Body of pancreas (tissue), 4 donors: ENCODE measurements around the gene P3H2. TPM values are rescaled to one million over a fixed set of nuclear protein-coding genes. Genes with fewer than 3 reads are reported as not detected.

Experiments
- ATAC-seq: fragments of 150-250 bp; one replicate; pipeline ENCODE4 v1.9.1; 2016
- DNase-seq, 4 donors: peaks; one replicate each; pipeline ENCODE4 v3.0.0-alpha.2; 2019
- H3K27ac ChIP-seq, 4 donors: fragments of 200-600 bp; sonication (generic); 1 replicate in 3 of 4; 2 replicates in 1 of 4; pipeline versions ENCODE4 v1.5.1 to v1.6.1; 2016 to 2019; ENCODE audit warnings: mild to moderate bottlenecking in 1 of 4, mixed read lengths in 1 of 4, moderate library complexity in 1 of 4
- H3K27me3 ChIP-seq, 2 donors: fragments of 200-600 bp; sonication (generic); one replicate each; pipeline ENCODE4 v1.6.0; 2016; ENCODE audit warnings: mild to moderate bottlenecking in 1 of 2
- H3K36me3 ChIP-seq, 2 donors: fragments of 200-600 bp; sonication (generic); replicated peaks in 1 of 2; 2 replicates each; pipeline ENCODE4 v1.5.1; 2016; ENCODE audit warnings: low read depth in 2 of 2; ENCODE audit not compliant: insufficient read depth in 1 of 2
- H3K4me1 ChIP-seq: fragments of 200-600 bp; sonication (generic); one replicate; pipeline ENCODE4 v1.6.0; 2016
- H3K4me3 ChIP-seq, 2 donors: fragments of 200-600 bp; sonication (generic); 1 replicate in 1 of 2; 2 replicates in 1 of 2; pipeline ENCODE4 v1.5.1; 2016 to 2019
- H3K9me3 ChIP-seq, 3 donors: fragments of 200-600 bp; sonication (generic); 1 replicate in 2 of 3; 2 replicates in 1 of 3; pipeline ENCODE4 v1.5.1; 2016
- POLR2A ChIP-seq, 3 donors: fragments of 450-650 bp; IDR thresholded peaks; one replicate each; pipeline ENCODE4 v1.6.1; 2016; ENCODE audit warnings: antibody characterized with exemption in 3 of 3, mild to moderate bottlenecking in 2 of 3
- WGBS, 2 donors: methylation state at CpG; one replicate each; pipeline ENCODE4 v1.1.5; 2017; 5-methylcytosine and 5-hydroxymethylcytosine counted together
- intact Hi-C: fragments of 100-400 bp; cut with DNase I; formaldehyde crosslinking; loops from one replicate; pipeline ENCODE4 v1.15.1; 2023
- total RNA-seq, 2 donors: library from RNA; depleted of rRNA; stranded (reverse); fragments of >200 nt; gene quantifications; one replicate each; pipeline ENCODE4 v1.1.0, GENCODE V29; 2016
- TF ChIP-seq, protein P1 (sequence below), 7 experiments: fragments of 450-650 bp in 4 of 7; fragments of 200-600 bp in 3 of 7; sonication (generic) in 3 of 7; IDR thresholded peaks; one replicate each; pipeline ENCODE4 v1.5.1; 2016 to 2019; ENCODE audit warnings: antibody characterized with exemption in 7 of 7

P3H2 gene
- total RNA-seq, 2 donors from 2014 or later: 3.0 to 35.5 TPM

DNA sequence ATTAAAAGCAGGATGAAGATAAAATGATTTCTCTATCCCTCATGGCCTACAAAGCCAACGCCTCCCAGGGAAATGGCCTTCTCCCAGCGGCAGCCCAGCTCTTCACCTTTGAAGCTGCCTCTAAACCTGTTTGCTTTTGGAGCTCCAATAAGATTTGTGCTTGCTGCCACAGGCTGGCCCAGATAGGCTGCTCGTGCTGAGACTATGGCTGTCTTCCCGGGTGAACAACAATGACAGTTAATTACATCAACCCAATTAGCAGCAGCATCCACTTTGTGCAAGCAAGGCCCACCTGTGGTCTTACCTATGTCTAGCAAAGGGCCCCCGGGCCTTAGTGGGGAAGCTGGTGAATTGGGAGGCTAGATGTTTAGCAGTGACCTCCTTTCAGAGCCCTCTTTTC lies 179.6 kb downstream of the P3H2 start:
- Histone ChIP-seq H3K27ac (peak overlapping the region; percentile 59 to 80 (median 63)), H3K27me3 (no peaks in the 10 kb centered on the region), H3K4me1 (peaks cover 21% of the 10 kb centered on the region), H3K9me3 (no peaks in the 10 kb centered on the region), H3K36me3 (no peaks in the 10 kb centered on the region), H3K4me3 (no peak overlapping the region)
- intact Hi-C loops: no loop called here
- peak; percentile 21 to 45 (median 38) for DNase-seq
- 30 to 62% methylated on average over 5 of the region's 5 CpGs for WGBS, 2 donors
- no peak for TF ChIP-seq POLR2A (IDR thresholded peaks at IDR 0.05)
- TF ChIP-seq, protein P1, sequence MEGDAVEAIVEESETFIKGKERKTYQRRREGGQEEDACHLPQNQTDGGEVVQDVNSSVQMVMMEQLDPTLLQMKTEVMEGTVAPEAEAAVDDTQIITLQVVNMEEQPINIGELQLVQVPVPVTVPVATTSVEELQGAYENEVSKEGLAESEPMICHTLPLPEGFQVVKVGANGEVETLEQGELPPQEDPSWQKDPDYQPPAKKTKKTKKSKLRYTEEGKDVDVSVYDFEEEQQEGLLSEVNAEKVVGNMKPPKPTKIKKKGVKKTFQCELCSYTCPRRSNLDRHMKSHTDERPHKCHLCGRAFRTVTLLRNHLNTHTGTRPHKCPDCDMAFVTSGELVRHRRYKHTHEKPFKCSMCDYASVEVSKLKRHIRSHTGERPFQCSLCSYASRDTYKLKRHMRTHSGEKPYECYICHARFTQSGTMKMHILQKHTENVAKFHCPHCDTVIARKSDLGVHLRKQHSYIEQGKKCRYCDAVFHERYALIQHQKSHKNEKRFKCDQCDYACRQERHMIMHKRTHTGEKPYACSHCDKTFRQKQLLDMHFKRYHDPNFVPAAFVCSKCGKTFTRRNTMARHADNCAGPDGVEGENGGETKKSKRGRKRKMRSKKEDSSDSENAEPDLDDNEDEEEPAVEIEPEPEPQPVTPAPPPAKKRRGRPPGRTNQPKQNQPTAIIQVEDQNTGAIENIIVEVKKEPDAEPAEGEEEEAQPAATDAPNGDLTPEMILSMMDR (IDR thresholded peaks at IDR 0.05): no peak
- ATAC-seq: peak; percentile 40

DNA sequence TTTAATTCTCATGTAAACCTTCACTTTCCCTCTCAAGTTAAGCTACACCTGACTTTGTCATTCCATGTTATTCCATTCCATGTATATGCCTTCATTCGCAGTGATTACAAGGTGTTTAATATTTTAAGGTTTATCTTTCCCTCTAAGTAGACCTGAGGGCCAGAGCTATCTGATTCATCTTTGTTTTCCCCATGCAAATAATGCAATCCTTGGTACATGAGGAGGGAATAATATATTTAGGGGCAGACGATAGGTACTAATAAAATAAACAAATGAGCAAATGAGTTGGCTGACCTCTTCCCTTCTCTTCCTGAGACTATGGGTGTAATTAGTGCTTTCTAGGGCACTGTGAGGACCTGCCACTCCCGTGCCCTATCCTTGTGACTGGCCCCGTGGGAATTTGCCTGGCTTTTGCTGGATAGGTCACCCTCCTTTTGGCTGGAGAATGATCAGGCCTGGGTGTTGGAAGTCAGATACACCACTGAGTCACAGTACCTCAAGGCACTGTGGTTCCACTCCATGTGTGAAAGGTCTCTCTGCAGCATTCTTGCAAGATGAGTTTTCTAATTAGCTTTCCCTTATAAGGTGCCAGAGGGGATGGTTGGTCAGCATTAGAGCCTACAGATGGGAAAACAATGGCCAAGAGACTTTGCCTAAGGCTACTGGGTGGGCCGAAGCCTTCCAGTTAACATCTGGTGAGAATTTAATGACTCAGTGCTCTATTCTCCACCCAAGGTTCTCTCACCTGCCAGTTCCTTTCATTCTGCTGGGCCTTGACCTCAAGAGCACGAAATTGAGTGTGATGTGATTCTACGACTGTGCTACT lies 183.2 kb downstream of the P3H2 start:
- Histone ChIP-seq H3K4me3 (no peak overlapping the region), H3K27me3 (no peaks in the 10 kb centered on the region), H3K36me3 (no peaks in the 10 kb centered on the region), H3K9me3 (no peaks in the 10 kb centered on the region), H3K27ac (no peak overlapping the region), H3K4me1 (peaks cover 21% of the 10 kb centered on the region)
- TF ChIP-seq, protein P1 (IDR thresholded peaks at IDR 0.05): no peak
- TF ChIP-seq POLR2A (IDR thresholded peaks at IDR 0.05): no peak
- WGBS, 2 donors: 76 to 80% methylated on average over 7 of the region's 7 CpGs
- intact Hi-C loops: no loop called here
- DNase-seq (no peak), ATAC-seq (no peak)

DNA sequence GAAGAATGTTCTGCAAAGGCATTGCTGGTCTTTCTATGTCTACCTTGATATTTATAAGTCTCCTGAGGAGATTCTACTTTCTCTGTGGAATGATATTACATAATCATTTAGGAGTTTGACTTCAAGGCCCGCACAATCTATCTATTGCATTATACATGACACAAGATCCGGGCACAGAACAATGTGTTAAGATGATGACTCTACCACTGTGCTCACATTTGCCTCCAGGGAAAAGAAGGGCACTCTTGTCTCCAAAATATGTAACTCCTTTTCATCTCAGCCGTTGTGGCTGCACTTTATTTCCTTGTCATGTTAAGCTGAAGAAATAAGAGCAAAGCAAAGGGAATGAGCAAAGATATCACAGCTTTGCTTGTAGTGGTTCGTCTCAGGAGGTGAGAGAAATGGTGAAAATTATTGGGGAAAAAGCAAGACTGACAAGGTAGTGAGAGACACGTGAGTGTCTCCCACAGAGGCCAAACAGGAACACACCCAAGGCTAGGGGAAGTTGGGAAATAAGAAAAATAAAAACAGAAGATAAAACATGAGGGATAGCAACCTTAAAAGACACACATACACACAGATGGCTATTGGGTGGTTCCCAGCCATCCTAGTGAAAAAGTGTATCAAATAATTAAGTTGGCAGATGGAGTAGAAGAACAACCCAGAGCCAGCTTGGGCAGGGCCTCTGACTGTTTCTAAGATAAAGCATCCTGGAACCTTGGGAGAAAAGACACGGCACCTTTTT lies 184.3 kb downstream of the P3H2 start:
- no peak for ATAC-seq
- TF ChIP-seq POLR2A (IDR thresholded peaks at IDR 0.05): no peak
- TF ChIP-seq, protein P1 (IDR thresholded peaks at IDR 0.05): no peak
- Histone ChIP-seq H3K9me3 (no peaks in the 10 kb centered on the region), H3K36me3 (no peaks in the 10 kb centered on the region), H3K27me3 (no peaks in the 10 kb centered on the region), H3K27ac (no peak overlapping the region), H3K4me1 (peaks cover 10% of the 10 kb centered on the region), H3K4me3 (no peak overlapping the region)
- intact Hi-C loops: no loop called here
- DNase-seq: no peak
- 79 to 80% methylated on average over 6 of the region's 6 CpGs for WGBS, 2 donors

DNA sequence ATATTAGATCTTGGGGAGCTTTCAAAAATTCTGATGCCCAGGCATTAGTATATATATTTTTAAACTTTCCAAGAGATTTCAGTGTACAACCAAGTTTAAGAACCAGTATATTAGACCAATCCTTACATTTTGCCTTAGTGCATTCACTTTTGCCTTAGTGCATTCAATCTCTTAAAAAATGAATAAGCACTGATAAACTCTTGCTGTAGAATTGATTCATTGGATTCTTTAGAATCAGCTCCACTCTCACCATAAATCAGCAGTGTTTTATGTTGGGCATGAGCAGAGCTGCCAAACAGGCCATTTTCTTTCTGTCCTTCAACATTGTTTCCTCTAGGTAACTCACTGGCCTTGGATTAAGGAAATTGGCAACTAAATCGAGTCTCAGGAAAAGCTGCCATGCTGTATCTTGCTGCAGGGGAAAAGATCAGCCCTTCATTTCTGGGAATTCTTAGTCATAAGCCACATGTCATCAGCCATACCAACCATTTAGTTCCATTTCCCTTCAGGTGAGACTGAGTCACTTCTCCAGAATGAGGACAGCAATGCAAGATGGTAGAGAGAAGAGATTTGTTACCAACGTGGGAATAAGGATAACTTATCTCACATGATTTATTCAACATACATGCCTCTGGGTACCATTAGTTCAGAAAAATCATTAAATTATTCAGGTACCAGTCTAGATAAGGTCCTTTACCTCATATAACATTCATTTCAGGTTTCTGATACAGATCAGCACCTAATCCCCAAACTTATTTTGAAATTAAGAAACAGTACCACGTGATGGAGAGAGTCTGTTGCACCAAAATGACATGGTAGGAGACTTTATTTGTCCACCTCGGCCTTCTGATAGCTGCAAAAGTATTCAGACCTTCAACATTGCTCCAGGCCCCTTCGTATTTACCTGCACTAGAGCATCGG lies 192.5 kb downstream of the P3H2 start:
- 55 to 63% methylated on average over 6 of the region's 6 CpGs for WGBS, 2 donors
- ATAC-seq (peak; percentile 99), DNase-seq (peak; percentile 19 to 72 (median 30))
- TF ChIP-seq, protein P1 (IDR thresholded peaks at IDR 0.05): no peak
- no peak for TF ChIP-seq POLR2A (IDR thresholded peaks at IDR 0.05)
- no peaks in the 10 kb centered on the region for H3K27me3 ChIP-seq
- no peaks in the 10 kb centered on the region for H3K9me3 ChIP-seq
- no peaks in the 10 kb centered on the region for H3K36me3 ChIP-seq
- H3K4me1 ChIP-seq: peaks cover 23% of the 10 kb centered on the region
- peak overlapping the region in 2 of 4 donors; percentile 59 to 78 for H3K27ac ChIP-seq
- intact Hi-C loops: no loop called here
- no peak overlapping the region for H3K4me3 ChIP-seq
